ENCODE measurements around the gene SLC38A10.

The SLC38A10 gene

DNA sequence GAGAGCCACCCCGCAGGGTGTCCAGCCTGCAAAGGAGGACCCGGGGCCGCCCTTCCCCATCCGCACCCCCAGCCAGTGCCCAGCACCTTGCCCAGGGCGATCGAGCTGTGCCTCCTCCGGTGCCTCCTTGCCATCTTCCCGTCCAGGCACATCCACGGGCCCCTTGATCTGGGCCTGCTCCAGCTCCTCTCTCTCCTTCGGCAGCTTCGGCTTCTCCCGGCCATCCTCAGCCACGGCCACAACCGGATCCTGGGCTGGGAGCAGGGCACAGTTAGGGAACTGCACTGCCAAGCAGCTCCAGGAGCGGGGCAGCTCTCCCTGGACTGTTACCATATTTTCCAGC is 42.1 kb downstream of the SLC38A10 start:
- no peak for DNase-seq (ENCODE audit: low read depth)

DNA sequence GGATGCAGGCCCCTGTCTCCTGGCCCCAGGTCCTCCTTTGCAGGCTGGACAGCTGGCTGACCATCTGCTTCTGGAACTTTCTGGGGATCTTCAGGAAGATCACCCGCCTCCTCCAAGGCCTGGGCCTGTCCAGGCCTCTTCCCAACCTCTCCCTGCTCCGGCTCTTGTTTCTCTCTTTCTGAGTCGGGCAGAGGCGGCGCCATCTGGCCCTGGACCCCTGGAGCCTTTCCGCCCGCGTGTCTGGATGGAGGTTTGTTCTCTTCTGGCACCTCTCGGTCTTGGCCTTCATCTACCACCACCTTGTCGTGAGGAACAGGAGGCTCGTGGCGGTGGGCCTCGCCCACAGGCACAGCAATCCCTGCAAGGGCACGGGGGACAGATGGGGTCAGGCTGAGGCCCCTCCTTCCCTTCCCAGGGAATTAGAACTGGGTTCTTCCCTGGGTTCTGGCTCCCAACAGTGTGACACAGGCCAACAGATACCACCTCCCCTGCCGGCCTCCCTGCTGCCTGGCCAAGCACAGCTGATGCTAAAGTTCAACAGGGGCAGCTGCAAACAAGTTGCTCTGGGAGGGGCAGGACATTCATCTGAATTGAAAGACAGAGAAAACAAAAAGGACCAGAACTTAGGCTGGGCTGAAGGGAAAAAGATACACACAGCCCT is 42.7 kb downstream of the SLC38A10 start:
- no peak for DNase-seq (ENCODE audit: low read depth)

DNA sequence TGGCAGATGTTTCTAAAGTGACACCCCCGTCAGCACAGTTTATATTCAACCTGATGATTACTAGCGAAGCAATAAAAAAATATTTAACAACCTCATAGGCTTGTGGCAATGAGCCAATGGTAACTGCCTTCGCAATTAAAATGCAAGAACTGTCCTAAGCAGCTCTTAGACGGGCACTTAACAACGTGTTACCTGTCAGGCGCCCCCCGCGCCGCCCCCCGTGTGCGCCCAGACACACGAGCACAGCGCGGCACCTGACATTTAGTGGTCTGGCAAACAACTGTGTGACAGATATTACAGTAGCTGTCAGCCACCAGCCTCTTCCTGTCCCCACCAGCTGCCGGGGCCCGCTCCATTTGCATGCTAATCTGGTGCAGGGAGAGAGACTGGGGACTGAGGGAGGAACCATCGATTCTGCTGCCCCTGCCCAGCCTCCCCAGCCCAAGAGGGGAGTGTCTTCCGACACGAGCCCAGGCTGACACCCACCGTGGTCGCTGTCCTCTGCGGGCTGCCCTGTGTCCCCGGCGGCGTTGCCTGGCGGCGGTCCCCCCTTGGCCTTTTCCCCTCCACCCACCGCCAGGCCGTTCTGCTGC is 43.3 kb downstream of the SLC38A10 start:
- DNase-seq (ENCODE audit: low read depth), result no peak

DNA sequence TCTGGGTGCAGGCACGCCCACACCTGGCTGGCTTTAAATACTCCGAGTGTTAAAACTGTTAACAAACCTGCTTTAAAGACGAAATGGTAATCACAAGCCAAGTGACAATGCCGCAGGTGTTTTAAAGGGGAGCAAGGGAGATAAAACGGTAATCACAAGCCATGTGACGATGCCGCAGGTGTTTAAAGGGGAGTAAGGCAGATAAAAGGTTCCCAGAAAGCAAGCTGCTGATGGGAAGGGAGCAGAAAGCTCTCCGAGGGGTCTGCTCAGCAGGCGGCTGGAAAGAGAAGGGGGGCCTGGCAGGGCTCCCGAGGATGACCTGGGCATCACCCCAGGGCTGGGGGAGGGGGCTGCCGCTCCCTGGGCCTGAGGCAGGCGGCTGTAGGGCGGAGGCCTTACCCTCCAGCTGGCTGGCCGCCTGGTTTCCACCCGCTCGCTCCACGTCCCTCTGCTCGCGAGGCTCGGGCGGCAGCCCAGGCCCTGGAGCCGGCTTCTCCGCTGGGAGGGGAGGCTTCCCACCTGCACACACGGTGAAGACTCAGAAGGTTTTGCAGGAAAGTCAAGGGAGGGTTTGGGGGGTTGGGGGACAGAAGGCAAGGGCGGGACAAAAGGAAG is 43.9 kb downstream of the SLC38A10 start:
- DNase-seq (ENCODE audit: low read depth), result no peak

DNA sequence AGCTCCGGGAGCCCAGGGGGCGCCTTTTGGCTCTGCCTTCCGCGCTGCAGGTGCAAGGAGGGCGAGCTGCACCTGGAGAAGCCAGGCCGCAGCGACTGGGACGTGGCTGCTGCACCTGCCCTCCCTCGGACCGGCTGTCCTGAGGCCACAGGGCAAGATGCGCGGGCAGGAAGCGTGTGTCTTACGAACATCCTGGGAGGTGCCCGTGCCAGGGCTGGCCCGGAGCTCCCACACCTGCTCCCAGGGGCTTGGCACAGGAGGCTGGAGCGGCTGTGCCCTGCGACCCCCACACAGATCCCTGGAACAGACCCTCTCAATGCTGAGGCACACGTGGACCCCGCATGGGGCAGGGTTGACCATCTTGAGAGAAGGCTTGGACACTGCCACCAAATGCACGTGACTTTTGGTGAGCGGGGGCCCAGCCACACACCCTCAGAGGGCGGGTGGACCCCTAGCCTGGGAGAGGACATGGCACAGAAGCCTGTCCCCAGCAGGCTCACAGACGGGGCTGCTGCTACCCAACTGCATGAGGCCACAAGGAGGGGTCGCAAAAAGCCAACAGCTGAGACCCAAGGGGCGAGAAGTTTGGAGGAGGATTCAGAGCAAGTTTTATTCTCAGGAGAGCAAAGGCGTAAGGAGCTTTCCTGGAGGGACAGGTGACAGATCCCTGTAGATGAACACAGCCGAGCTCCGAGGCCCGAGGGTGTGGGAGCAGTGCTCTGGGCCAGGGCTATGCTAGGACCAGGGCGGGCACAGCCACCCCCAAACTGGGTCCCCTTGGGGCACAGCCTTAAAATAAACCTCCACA is 44.6 kb downstream of the SLC38A10 start:
- no peak for DNase-seq (ENCODE audit: low read depth)

DNA sequence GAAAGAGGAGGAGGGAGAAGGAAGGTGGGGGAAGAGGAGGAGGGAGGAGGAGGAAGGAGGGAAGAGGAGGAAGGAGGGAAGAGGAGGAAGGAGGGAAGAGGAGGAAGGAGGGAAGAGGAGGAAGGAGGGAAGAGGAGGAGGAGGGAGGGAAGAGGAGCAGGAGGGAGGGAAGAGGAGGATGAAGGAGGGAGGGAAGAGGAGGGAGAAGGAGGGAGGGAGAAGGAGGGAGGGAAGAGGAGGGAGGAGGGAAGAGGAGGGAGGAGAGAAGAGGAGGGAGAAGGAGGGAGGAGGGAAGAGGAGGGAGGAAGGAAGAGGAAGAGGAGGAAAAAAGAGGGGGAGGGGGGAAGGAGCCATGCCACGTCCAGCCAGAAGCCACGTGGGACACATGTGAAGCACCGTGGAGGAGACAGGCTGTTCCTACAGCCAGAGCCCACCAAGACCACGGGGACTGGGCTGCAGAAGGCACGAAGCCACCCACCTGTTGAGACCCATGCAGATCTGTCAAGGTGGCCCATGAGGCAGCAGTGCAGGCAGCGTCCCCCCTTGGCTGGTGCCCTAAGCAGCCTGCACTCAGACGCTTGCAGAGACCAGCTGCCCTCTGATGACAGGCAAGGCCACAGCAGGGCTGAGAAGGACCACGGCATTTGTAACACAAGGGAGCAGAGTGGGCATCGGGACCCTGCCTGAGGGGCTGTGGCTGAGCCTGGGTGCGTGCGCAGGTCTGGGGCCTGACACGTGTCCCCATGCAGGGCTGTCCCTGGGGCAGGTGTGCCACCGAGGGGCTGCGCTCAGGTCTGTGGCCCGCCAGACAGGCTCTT is 45.7 kb downstream of the SLC38A10 start:
- DNase-seq (ENCODE audit: low read depth), result no peak

DNA sequence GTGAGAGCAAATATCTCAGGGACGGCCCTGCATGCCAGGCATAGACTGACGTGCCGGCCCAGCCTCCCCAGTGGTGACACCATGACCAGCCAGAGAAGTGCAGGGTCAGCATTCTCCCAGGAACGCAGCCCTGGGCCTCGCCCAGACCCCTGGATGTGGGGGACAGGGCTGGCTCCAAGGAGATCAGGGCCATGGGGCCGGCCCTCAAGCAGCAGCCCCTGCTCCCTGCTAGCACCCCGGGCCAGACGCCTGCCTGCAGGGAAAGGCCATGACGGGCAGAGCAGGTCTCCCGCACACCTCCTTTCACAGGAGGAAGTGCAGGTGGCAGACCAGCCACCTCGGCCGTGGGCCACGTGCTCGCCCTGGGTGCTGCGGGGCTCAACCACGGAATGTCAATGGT is 46.5 kb downstream of the SLC38A10 start:
- no peak for DNase-seq (ENCODE audit: low read depth)

DNA sequence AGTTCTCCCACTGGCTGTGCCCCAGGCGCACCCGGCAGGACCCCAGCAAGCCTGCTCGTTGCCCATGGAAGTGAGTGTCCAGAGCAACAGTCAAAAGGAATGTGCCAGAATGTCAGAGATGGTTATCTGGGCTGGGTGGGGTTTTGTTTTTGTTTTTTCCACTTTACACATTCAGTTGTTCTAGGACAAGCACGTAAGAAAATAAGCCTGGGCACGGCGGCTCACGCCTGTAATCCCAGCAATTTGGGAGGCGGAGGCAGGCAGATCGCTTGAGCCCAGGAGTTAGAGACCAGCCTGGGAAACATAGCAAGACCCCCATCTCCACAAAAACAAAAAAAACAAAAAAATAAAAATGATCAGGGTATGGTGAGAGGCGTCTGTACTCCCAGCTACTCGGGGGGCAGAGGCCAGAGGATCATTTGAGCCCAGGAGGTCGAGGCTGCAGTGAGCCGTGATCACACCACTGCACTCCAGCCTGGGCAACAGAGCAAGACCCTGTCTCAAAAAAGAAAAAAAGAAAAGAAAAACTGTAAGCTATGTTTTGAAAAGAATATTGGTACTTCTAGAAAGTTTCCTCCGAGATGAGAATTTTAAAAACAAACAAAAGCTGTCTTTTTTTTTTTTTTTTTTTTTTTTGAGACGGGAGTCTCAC is 47.6 kb downstream of the SLC38A10 start:
- DNase-seq (ENCODE audit: low read depth), result no peak

DNA sequence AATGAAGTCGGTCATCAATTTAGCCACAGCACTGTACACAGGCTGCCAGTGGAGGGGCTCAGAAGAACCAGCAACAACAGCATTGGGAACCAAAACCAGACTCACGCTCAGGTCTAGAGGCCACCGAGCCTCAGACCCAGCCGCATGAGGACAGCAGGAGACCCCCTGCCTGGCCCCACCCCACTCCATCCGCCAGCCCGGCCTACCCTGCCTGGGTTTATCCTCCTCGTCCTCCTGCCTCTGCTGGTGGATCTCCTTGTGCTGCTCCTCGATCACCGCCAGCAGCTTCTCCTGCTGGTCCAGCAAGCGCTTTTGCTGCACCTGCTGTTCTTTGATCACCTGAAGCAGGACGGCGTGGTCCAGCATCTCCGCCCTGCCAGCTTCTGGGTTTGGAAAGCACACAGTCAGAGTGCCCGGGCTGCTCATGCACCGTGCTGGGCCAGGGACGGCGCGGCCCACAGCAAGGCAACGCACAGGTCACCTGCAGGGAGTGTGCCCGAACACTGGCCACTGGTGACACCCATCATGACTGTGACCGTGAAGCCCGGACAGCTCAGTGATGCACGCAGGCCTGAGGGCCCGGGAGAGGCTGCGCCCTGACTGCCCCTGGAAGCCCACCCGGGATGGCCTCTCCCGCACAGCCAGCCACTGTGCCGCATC is 48.3 kb downstream of the SLC38A10 start:
- no peak for DNase-seq (ENCODE audit: low read depth)

DNA sequence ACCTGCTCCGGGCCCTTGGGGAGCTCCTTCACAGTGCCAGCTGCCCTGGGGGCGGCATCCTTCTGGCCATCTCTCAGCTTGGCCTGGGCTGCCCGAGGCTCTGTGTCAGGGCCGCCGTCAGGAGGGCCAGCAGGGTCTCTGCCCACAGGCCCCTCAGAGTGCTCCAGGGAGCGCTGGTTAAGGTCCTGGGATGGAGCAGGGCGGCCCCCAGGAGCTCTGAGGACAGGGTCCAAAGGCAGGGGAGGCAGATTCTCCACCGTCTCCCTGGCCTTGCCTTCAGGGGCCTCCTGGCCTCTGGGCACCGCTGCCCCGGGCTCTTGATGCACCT is 48.8 kb downstream of the SLC38A10 start:
- no peak for DNase-seq (ENCODE audit: low read depth)

DNA sequence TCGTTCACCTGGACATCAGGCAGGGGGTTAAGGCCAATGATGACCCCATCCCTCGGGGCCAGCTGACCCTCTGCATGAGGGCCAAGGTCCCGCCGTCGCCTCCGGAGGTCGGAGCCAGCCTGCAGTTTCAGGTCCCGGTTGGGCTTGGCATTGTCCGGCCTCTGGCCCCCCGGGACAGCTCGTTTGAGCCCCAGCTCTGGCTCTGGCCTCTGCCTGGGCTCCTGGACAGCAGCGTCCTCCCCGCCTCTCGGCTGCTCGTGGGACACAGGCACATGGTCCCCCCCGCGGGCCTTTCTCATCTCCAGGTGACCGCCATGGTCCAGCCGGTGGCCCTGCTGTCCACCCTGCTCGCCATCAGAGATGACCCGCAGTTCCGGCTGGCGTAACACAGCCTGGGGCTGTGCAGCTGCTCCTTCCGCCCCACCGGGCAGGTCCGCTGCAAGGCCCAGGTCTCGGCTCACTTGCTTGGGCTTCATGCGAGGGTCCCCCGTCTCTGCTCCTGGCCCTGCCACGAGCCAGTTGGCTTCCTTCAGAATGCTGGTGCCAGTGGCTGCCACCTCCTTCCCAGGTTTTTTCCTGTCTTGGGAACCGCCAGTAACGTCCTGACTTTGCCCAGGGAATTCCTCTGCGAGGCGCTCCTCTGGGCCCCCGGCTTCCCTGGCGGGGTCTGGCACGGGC is 49.3 kb downstream of the SLC38A10 start:
- no peak for DNase-seq (ENCODE audit: low read depth)

DNA sequence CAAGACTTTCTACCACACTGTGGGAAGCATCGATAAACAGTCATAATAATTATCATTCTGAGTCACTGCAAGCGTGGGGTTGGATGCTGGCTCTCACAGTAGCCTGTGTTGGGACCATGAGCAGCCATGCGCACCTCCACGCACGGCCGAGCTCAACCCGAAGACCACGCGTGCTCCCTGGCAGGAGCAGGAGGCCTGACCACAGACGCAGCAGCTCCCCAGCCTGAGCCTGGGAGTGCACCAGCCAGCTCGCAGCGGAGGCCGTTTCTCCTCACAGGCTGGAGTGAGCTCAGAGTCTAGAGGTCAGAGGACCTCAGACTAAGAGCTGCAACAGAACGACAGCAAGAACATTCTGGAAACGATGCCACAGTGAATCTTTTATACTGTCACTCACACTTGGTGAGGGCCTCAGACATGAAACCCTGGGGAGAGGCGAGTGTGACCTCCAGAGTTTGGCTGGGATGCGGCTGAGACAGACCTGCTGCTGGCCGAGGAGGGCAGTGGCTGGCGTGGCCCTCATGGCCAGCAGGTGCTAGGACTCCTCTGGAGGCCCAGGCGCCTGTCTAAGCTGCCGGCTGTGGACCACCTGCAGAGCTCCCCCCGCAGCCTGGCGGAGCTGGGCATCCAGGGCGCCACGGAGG is 50.0 kb downstream of the SLC38A10 start:
- no peak for DNase-seq (ENCODE audit: low read depth)

DNA sequence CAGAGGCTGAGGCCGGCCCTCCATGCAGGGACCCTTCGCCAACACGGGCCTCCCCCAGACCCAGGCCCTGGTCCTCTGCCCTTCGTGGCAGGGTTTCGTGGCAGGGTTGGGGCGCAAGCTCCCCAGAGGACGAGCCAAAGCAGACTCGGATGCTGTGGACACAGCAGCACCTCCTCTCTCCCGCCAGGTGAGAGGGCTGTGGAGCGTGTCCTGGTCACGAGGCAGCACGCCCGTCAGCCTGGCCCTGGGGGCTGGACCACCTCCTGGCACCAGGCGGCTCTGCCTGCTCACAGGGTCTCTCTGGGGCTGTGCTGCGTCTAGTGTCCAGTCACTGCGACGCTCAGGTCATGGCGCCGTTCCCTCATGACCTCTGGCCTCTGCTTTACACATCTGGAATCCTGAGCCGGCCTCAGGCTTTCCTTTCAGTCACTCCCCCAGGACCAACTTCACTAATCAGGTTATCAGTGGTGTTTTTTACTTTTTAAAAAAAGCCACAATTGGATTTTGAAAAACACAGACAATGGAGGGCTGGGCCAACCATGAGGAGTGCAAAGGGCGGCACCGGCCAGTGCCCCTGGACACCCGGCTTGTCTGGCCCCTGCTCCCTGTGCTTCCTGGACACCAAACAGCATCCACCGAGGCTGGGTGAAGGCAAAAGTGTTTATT is 50.6 kb downstream of the SLC38A10 start:
- DNase-seq (ENCODE audit: low read depth), result no peak

DNA sequence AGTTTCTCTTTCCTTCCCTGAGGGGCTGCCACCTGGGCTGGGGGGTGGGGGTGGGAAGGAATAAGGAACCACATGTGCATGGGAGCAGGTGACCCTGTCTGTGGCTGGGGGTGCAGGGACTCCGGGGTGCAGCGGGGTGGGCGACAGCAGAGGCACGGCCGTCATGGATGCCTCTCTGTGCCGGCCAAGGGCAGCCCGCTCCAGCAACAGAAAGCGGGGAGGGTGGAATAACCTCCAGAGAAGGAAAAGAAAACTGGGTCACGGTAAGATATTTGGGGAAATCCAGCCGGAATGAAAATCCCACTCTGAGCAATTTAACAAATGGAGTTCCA is 51.8 kb downstream of the SLC38A10 start:
- no peak for DNase-seq (ENCODE audit: low read depth)

DNA sequence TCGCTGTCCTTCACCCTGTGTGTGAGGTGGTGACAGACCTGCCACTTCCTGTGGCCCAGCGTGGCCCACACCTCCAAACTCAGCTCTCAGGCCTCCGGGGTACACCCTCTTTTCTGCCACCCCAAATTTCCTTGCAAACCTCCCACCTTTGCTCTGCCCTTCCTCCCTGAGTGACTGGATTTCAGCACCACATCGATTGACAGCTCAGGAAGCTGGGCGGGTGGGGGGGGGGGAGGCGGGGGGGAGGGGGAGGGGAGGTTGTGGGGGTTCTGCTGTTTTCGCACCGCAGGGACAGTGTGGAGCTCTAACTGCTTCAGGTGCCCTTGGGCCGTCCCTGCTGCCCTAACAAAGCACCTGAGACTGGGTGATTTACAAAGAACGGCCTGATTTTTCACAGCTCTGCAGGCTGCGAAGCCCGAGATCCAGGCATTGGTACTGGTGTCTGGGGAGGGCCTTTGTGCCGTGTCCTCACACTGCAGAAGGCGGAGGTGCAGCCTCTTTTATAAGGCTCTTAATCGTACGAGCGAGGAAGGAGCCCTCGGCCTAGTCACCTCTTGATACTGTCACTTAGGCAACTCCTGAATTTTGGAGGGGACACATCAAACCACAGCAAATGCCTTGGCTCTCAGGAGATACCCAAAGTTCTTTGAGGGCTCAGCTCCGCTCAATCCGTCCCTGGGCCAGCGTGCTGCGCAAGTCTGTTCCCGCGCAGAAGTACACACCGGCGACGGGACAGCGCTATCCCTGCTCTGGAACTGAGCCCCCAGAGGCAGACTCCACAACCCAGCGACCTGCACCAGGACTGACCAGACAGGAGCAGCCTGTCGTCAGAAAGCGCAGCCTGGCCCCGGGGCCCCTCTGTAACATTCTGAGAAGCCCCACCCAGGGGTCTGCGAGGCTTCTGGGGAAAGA is 52.4 kb downstream of the SLC38A10 start:
- no peak for DNase-seq (ENCODE audit: low read depth)

DNA sequence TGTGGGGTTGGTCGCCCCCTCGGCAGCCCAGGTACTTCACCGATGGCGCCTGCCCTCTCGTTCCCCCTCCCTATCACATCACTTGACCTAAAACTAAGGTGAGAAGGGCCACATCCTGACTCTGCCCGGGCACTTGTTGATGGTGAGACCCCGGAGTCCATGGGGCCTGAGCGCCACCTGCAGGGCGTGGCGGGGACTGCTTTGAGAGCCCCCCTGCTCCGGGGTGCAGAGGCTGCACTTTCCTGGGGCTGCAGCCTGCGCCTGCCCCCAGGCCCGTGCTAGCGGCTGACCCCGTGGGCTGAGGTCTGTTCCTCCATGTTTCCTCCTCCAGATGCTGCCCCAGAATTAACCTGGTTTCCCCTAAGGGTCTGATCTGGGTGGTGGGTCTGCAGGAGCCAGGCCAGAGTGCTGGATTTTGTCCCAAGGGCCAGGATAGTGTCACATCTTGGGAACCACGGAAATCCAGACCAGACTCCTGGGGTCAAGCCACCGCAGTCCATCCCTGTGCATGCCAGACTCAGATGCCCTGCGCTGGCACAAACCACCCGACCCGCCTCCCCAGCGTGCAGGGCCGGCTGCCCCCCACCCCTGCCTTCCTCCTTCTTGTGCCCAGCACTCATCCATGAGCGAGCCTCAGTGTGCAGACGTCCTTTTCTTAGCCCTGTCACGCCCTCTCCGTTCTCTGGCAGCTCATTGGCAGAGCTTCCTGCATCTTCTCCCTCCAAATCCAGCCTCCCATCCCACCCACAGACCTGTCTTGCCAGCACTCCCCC is 53.3 kb downstream of the SLC38A10 start:
- peak; percentile 43 for DNase-seq (ENCODE audit: low read depth)

DNA sequence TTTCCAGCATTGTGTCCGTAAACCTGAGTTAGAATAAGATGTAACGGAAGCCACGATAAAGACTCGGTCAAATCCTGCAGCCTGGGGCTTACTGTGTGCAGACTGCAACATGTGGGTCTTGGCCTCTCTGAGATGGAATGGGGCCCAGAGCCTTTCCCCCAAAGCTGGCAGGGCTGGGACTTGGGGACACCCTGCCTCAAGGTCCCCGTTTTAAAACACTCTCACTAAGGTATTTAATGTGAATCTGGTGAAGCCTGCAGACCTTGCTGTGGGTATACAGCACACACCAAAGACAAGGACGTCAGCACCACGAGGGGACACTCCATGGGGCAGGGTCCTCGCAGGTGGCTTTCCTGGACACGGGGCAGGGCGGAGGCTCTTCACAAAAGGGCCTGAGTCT is 53.9 kb downstream of the SLC38A10 start:
- DNase-seq (ENCODE audit: low read depth), result no peak

DNA sequence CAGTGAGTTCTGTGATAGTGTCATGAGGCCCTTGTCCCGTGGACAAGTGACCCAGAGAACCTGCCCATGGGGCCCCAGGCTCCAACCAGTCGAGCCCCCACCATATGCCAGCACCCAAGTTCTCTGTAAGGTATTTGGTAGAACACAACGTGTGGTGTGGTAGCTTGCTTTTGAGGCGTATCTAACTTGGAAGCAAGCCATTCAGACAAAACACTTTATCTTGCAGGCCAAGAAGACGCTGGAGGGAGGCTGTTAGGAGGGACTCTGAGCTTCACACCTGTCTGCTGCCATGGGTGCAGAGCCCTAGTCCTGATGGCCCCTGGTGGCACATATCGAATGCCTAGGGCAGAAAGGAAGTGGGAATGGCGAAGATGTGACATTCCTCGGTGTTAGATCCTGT is 54.3 kb downstream of the SLC38A10 start:
- DNase-seq (ENCODE audit: low read depth), result no peak
